ENCODE measurements around the gene DAB2IP.

Gene DAB2IP

DNA sequence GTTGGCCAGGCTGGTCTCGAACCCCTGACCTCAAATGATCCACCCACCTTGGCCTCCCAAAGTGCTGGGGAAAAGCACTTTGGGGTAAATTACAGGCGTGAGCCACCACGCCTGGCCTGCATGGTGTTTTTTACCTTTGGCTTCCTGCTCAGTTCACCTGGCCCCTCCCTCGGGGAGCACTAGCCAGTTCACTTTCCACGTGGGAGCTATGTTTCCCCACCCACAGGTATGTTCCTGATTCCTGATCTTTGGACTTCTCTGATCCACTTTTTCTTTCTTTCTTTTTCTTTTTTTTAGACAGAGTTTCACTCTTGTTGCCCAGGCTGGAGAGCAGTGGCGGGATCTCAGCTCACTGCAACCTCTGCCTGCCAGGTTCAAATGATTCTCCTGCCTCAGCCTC lies 15.8 kb downstream of the DAB2IP start:
- DNase-seq = no peak

GRCh38 chr9:121667890-121668289 lies 16.5 kb downstream of the DAB2IP start:
- DNase-seq = no peak

- DNase-seq = no peak
Measured at GRCh38 chr9:121670431-121670830, 19.0 kb downstream of the DAB2IP start.

DNA sequence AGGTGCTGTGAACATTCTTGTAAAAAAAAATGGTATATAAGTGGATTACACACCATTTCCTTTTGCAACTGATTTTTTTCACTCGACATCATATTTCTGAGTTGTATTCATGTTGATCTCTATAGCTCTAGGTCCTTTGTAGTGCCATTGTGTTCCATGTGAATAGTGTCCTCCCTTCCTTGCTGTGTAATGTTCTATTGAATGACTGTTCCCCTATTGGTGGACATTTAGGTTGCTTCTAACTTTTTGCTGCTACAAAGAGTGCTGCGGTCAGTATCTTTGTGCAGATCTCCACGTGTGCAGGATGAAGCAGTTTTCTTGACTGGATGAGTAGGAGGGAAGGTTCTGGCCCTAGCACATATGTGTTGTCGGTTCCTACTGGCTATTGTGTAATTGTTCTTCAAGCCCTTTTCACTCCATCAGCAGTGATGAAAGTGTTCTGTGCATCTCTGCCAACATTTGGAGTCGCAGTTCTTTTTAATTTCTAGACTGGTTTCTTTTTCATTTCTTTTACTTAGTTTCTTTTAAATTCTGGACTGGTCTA lies 20.2 kb downstream of the DAB2IP start:
- DNase-seq = no peak

DNA sequence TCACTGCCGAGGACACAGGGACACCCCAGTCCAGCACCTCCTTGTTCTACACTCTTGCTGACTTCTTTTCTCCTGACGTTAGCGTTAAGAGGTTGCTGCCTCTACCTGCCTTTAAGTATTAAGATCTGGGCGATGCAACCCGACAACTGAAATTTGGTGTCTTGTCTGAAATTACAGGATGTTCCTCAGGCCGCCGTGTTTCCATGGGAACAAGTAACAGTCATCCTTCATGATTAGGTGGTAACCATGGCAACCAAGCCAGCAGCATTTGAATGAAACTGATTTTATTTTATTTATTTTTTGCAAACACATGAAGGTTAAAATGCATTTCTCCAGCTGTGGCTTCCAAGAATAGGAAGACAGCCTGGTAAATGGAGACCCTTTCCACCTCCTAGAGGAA lies 20.8 kb downstream of the DAB2IP start:
- no peak for DNase-seq

GRCh38 chr9:121672986-121673385 lies 21.6 kb downstream of the DAB2IP start:
- no peak for DNase-seq

- DNase-seq = no peak
Measured at GRCh38 chr9:121673576-121673975, 22.1 kb downstream of the DAB2IP start.

GRCh38 chr9:121674017-121674416 lies 22.6 kb downstream of the DAB2IP start:
- no peak for DNase-seq

DNA sequence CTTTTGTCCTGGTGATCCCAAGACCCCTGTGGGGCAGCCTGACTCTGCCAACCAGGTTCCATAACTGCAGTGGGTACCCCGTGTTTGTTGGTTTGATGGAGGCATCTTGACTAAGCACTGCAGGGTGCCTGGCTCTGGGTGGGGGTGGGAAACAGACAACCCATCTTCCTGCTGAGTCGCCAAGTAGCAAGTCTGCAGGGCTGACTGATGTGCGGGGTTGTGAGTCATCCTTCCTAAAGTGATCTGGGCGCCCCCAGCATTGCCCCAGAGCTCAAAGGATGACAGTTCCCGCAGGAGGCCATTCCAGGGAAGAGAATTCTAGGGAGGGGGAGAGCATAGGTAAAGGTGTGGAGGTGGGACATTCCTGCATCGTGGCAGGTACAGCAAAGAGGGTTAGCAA lies 23.5 kb downstream of the DAB2IP start:
- no peak for DNase-seq

DNA sequence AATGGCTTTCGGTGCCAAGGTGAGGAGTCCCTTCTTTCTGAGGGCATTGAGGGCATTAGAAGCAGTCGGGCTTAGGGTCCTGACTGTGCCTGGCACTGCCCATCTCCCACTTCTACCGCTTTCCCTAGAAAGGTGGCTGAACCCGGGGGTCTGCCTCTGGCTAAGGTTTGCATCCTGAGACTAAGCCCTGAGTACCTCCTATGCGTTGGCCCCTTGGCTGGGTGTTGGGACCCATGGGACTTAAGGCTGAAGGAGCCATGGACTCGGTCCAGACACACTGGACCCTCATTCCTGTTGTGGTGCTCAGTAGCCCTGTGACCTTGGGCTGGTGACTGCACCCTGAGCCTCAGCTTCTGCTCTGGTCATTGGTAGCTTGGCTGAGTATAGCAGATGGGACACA lies 23.9 kb downstream of the DAB2IP start:
- DNase-seq = no peak

DNA sequence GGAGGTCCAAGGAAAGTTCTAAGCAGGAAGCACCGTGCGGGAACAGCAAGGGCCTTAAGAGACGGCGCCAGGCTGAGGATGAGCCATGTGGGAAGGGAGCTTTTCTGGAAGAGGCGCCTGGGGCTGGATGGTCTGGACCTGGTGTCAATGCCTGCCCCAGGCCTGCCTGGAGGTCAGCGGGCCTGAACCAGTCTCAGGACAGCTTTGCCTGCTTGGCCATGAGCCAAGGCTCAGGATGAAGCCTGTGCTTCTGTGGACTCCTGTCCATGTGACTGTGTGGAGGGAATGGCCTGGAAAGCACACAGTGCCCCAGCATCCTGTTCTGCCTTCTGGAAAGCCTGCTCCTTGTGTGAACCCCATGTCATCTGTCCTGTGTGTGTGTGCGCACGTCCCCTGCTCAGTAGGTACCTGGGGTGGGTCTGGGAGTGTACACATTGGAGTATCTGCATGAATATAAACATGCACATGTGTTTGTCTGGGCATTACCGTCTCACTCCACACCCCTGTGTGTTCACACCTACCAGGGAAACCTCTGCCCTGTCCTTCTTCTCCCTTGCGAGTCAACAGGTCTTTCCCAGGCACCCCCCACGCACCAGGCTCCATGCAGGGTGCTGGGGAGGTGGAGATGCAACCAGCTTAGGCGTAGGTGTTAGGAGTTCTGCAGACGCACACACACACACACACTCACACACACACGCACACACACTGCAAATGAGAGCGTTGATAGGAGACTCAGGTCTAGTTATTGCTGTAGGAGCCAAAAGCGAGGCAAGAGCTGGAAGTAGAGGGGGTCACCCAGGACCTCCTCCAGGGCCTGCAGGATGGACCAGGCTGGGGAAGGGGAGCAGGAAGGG lies 24.8 kb downstream of the DAB2IP start:
- no peak for DNase-seq

DNA sequence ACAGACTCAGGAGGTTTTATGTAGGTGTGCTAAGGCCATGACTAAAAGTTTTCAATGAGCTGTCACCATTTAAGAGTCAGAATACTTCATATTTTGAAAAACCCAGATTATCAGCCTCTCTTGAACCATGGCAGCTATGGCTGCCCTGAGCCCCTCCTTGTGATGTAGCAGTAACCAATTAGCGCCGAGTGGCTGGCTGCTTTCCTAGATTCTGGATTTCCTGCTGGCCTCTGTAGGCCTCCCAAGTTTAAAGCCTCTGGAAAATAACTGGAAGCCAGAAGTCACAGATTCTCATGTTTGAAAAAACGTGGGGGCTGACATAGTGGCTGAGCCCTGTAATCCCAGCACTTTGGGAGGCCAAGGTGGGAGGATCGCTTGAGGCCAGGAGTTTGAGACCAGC lies 25.5 kb downstream of the DAB2IP start:
- no peak for DNase-seq

DNA sequence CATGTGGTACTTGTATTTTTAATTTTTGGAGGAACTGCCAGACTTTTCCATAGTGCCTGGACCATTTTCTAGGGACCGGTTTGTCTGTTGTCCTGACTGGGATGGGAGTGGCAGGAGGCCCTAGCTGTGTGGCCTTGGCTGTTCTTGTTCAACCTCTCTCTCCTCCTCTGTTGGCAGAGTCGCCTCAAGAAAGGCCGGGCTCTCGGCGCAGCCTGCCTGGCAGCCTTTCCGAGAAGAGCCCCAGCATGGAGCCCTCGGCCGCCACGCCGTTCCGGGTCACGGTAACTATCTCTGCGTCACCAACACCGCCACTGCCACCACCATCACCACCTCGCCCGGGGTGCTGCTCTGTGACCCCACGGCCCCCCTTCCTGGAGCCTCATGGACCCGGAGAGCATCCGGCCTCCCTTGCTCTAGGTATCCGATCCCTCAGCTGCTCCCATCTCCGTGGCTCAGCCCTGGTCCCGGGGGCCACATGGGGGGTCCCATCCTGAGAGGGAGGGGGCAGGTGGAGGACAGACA lies 27.1 kb downstream of the DAB2IP start:
- DNase-seq = no peak

DNA sequence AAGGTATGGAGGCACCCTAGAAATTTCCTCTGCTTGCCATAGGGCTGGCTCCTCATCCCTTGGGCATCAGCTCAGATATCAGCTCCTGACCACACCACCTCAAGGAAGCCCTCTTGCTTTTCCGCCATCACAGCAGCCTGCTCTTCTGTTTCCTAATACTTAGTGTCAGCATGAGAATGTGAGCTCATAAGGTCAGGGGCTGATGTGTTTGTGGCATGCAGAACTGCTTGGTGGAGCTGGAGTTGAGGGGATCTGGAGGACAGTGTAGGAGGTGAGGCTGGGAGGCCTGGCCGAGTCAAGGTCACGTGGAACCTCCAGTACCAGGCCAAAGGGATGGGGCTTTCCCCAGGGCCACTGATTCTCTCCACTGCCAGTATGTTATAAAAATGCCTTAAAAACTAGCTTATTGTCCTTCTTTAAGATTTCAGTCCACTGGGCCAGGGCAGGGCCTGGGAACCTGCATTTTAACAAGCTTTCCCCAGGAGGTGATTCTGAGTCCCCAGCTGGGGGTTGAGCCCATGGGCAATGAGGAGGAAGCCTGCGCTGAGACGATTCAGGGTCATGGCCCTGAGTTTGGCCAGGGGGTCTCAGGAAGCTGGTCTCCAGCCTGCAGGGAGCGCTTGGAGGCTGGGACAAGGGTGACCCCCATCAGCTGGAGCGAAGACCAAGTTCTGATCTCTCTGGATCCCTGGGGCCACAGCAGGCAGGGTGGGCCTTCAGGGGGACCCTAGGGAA lies 28.6 kb downstream of the DAB2IP start:
- no peak for DNase-seq

GRCh38 chr9:121681404-121681803 lies 30.0 kb downstream of the DAB2IP start:
- no peak for DNase-seq

GRCh38 chr9:121682201-121682600 lies 30.8 kb downstream of the DAB2IP start:
- DNase-seq = no peak

DNA sequence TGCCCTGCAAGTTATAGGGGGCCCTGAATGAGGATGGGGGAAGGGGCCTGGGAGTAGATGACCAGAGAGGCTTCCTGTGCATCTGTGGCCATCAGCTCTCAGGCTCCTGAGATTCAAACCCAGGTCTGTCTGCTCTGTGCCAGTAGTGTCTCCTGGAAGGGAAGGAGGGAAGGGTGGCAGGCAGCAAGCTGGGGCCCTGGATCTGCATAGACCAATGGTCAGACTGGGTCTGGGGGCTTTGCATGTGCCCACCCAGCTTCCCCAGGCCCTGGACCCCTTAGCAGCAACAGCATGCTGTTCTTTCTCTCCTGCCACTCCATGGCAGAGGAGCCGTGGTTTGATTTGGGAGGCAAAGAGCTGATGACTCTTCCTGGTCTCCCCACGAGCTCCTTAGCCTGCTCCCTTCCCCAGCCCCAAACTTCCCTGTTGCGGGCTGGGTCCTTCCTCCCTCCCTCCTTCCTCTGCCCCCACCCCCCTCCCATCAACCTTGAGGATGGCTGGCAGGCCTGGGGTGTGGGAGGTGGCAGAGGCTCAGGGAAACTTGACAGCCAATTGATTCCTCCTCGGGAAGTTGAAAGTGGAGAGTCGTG lies 31.6 kb downstream of the DAB2IP start:
- DNase-seq = no peak

GRCh38 chr9:121683652-121684051 lies 32.2 kb downstream of the DAB2IP start:
- DNase-seq = no peak

DNA sequence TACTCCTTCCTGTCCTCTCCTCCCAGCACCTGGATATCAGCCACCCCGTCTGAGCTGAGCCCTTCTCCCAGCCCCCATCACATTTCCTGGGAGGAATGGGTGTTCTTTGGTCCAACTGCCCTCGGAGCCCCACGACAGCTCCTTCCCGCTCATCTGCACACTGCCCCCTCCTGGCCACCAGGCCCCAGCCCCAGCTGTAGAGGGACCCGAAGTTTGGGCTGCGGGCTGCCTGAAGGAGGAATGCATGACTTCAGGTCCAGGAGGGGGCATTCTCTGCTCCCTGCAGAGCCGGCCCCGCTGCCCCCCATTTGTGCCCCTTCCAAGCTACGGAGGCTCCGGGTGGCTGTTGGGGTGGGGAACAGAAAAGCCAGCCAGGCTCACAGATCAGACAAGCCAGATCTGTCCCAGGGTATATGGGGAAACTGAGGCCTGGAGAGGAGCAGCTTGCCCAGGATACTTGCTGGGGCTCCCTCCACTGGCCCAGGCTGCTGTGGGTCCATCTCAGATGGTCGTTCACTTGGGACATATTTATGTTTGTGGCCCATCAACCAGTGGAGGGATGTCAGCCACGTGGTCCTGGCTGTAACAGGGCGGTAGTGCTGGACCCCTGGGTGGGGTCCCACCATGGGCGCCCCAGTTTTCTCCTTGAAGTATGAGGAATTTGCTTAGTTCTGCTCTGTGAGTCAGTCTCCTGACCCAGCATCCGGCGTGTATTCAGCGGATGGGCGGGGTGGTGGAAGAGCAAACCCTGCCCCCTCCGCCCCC lies 33.1 kb downstream of the DAB2IP start:
- DNase-seq = peak; percentile 27

DNA sequence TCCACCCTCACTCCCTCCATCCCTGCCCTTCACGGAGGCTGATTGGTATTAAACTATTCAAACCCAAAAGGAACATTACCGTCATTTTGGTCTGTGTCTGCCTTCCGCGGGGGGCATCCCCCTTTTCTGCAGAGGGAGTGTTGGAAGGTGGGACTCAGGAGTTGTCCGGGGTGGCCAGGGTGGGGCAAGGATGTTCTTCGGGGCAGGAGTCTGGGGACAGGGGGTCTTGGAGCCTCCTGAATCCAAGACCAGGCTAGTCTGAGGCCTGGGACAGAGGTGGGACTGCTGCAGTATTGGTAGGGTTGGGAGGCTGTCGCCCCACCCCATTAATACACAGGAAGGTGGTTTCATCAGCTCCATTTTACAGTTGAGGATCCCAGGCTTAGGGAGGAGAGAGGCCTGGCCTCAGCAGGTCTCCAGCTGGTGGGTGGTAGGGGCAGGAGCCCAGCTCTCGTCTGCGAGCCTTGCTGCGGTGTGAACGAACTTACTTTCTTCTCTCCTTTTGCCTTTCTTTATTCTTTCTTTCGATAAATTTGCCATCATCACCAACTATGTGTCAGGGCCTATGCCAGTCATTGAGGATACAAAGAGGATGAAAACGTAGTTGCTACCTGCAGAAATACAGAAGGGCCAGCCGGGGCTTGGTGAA lies 33.8 kb downstream of the DAB2IP start:
- DNase-seq = no peak

DNA sequence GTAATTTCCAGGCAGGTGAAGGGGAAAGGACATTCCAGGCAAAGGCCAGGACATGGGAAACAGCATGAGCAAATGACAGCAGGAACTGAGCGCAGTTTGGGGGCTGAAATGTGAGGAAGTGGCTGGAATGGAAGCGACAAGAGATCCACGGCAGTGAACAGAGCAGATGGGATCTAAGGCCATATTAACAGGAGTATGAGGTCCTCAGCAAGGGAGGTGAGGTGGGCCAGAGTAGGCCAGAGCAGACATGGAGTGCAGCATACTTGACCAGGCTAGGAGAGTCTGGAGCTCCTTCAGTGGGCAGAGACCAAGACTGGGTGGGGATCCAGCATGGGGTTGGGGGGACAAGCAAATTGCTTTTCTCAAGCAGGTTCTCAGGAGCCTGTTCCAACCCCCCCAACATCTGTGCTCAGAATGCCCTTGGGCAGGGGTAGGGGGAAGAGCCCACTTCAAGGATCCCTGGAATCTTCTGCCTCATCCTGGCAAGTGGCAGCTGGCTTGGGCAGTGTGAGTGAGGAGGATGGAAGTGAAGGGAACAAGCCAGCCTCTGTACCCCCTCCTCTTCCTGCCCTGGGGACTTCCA lies 34.5 kb downstream of the DAB2IP start:
- DNase-seq = no peak
